HEK293 (cell line): Measurements from ENCODE around the gene SF1.

Experiments used
- GLI4 ChIP-seq: fragments of 450-650 bp; formaldehyde crosslinking; IDR thresholded peaks from 2 replicates; pipeline ENCODE4 v1.5.1; 2016; ENCODE audit warnings: missing biosample characterization, missing genetic modification characterization
- MZF1 ChIP-seq: fragments of 450-650 bp; formaldehyde crosslinking; IDR thresholded peaks from 2 replicates; pipeline ENCODE4 v1.5.1; 2017; ENCODE audit warnings: missing biosample characterization, missing genetic modification characterization, borderline replicate concordance
- YY2 ChIP-seq: fragments of 450-650 bp; formaldehyde crosslinking; IDR thresholded peaks from 2 replicates; pipeline ENCODE4 v1.5.1; 2016; ENCODE audit warnings: missing biosample characterization, missing genetic modification characterization
- ZBTB48 ChIP-seq: fragments of 450-650 bp; formaldehyde crosslinking; IDR thresholded peaks from 2 replicates; pipeline ENCODE4 v1.5.1; 2016; ENCODE audit warnings: missing biosample characterization, missing genetic modification characterization
- ZFP41 ChIP-seq: fragments of 450-650 bp; formaldehyde crosslinking; IDR thresholded peaks from 2 replicates; pipeline ENCODE4 v1.5.1; 2016; ENCODE audit warnings: missing biosample characterization, missing genetic modification characterization, borderline replicate concordance
- ZIC2 ChIP-seq: fragments of 450-650 bp; formaldehyde crosslinking; IDR thresholded peaks from 2 replicates; pipeline ENCODE4 v1.5.1; 2016; ENCODE audit warnings: missing biosample characterization, missing genetic modification characterization
- ZNF16 ChIP-seq: fragments of 450-650 bp; formaldehyde crosslinking; IDR thresholded peaks from 2 replicates; pipeline ENCODE4 v1.5.1; 2016; ENCODE audit warnings: low read depth, missing biosample characterization, missing genetic modification characterization
- ZNF19 ChIP-seq: fragments of 450-650 bp; formaldehyde crosslinking; IDR thresholded peaks from 2 replicates; pipeline ENCODE4; 2016; ENCODE audit warnings: missing biosample characterization, missing genetic modification characterization, low read depth
- ZNF202 ChIP-seq: fragments of 450-650 bp; formaldehyde crosslinking; IDR thresholded peaks from 2 replicates; pipeline ENCODE4 v1.5.1; 2016; ENCODE audit warnings: missing biosample characterization, missing genetic modification characterization, borderline replicate concordance
- ZNF214 ChIP-seq: fragments of 450-650 bp; formaldehyde crosslinking; IDR thresholded peaks from 2 replicates; pipeline ENCODE4 v1.5.1; 2017; ENCODE audit warnings: missing biosample characterization, mild to moderate bottlenecking, missing genetic modification characterization, borderline replicate concordance
- ZNF266 ChIP-seq: fragments of 450-650 bp; formaldehyde crosslinking; IDR thresholded peaks from 2 replicates; pipeline ENCODE4 v1.5.1; 2016; ENCODE audit warnings: missing biosample characterization, missing genetic modification characterization, low read depth
- ZNF311 ChIP-seq: fragments of 450-650 bp; formaldehyde crosslinking; IDR thresholded peaks from 2 replicates; pipeline ENCODE4 v1.5.1; 2017; ENCODE audit warnings: missing biosample characterization, missing genetic modification characterization, borderline replicate concordance
- ZNF324 ChIP-seq: fragments of 450-650 bp; formaldehyde crosslinking; IDR thresholded peaks from 2 replicates; pipeline ENCODE4 v1.5.1; 2016; ENCODE audit warnings: missing biosample characterization, missing genetic modification characterization
- ZNF335 ChIP-seq: fragments of 450-650 bp; formaldehyde crosslinking; conservative IDR thresholded peaks from 2 replicates; pipeline ENCODE4 v1.5.1; 2016; ENCODE audit warnings: missing biosample characterization, missing genetic modification characterization
- ZNF426 ChIP-seq: fragments of 450-650 bp; formaldehyde crosslinking; IDR thresholded peaks from 2 replicates; pipeline ENCODE4 v1.5.1; 2017; ENCODE audit warnings: missing biosample characterization, missing genetic modification characterization, mild to moderate bottlenecking, inconsistent platforms, moderate library complexity
- ZNF521 ChIP-seq: fragments of 450-650 bp; formaldehyde crosslinking; IDR thresholded peaks from 2 replicates; pipeline ENCODE4 v1.5.1; 2017; ENCODE audit warnings: missing biosample characterization, mild to moderate bottlenecking, missing genetic modification characterization
- ZNF544 ChIP-seq: fragments of 450-650 bp; formaldehyde crosslinking; IDR thresholded peaks from 2 replicates; pipeline ENCODE4 v1.5.0; 2017; ENCODE audit warnings: missing biosample characterization, missing genetic modification characterization
- ZNF548 ChIP-seq: fragments of 450-650 bp; formaldehyde crosslinking; IDR thresholded peaks from 2 replicates; pipeline ENCODE4 v1.5.1; 2016; ENCODE audit warnings: missing biosample characterization, missing genetic modification characterization
- ZNF549 ChIP-seq: fragments of 450-650 bp; IDR thresholded peaks from 2 replicates; pipeline ENCODE4 v1.5.1; 2018; ENCODE audit warnings: missing biosample characterization, missing genetic modification characterization, mild to moderate bottlenecking, inconsistent platforms, moderate library complexity
- ZNF558 ChIP-seq: fragments of 450-650 bp; formaldehyde crosslinking; IDR thresholded peaks from 2 replicates; pipeline ENCODE4 v1.5.1; 2016; ENCODE audit warnings: missing biosample characterization, missing genetic modification characterization
- ZNF560 ChIP-seq: fragments of 450-650 bp; formaldehyde crosslinking; IDR thresholded peaks from 2 replicates; pipeline ENCODE4 v1.5.1; 2017; ENCODE audit warnings: missing biosample characterization, missing genetic modification characterization, borderline replicate concordance
- ZNF585B ChIP-seq: fragments of 450-650 bp; formaldehyde crosslinking; IDR thresholded peaks from 2 replicates; pipeline ENCODE4 v1.5.1; 2016; ENCODE audit warnings: missing biosample characterization, missing genetic modification characterization
- ZNF701 ChIP-seq: fragments of 450-650 bp; formaldehyde crosslinking; IDR thresholded peaks from 2 replicates; pipeline ENCODE4 v1.5.1; 2016; ENCODE audit warnings: missing biosample characterization, missing genetic modification characterization
- ZNF707 ChIP-seq: fragments of 450-650 bp; formaldehyde crosslinking; IDR thresholded peaks from 2 replicates; pipeline ENCODE4 v1.5.1; 2016; ENCODE audit warnings: missing biosample characterization, missing genetic modification characterization
- TF ChIP-seq, protein P1 (sequence below): fragments of 450-650 bp; formaldehyde crosslinking; IDR thresholded peaks from 2 replicates; pipeline ENCODE4 v1.5.1; 2016; ENCODE audit warnings: missing biosample characterization, missing genetic modification characterization
- TF ChIP-seq, protein P2 (sequence below): fragments of 450-650 bp; formaldehyde crosslinking; IDR thresholded peaks from 2 replicates; pipeline ENCODE4 v1.5.1; 2016; ENCODE audit warnings: missing biosample characterization, missing genetic modification characterization
- TF ChIP-seq, protein P3 (sequence below): fragments of 450-650 bp; formaldehyde crosslinking; IDR thresholded peaks from 2 replicates; pipeline ENCODE4 v1.5.1; 2016; ENCODE audit warnings: missing biosample characterization, missing genetic modification characterization
- TF ChIP-seq, protein P4 (sequence below): fragments of 450-650 bp; formaldehyde crosslinking; IDR thresholded peaks from 2 replicates; pipeline ENCODE4 v1.5.1; 2016; ENCODE audit warnings: missing biosample characterization, missing genetic modification characterization
- TF ChIP-seq, protein P5 (sequence below): fragments of 450-650 bp; formaldehyde crosslinking; IDR thresholded peaks from 2 replicates; pipeline ENCODE4 v1.5.1; 2017; ENCODE audit warnings: missing biosample characterization, missing genetic modification characterization
- TF ChIP-seq, protein P6 (sequence below): fragments of 450-650 bp; formaldehyde crosslinking; IDR thresholded peaks from 2 replicates; pipeline ENCODE4 v1.5.1; 2016; ENCODE audit warnings: missing biosample characterization, missing genetic modification characterization, borderline replicate concordance

The SF1 gene

DNA sequence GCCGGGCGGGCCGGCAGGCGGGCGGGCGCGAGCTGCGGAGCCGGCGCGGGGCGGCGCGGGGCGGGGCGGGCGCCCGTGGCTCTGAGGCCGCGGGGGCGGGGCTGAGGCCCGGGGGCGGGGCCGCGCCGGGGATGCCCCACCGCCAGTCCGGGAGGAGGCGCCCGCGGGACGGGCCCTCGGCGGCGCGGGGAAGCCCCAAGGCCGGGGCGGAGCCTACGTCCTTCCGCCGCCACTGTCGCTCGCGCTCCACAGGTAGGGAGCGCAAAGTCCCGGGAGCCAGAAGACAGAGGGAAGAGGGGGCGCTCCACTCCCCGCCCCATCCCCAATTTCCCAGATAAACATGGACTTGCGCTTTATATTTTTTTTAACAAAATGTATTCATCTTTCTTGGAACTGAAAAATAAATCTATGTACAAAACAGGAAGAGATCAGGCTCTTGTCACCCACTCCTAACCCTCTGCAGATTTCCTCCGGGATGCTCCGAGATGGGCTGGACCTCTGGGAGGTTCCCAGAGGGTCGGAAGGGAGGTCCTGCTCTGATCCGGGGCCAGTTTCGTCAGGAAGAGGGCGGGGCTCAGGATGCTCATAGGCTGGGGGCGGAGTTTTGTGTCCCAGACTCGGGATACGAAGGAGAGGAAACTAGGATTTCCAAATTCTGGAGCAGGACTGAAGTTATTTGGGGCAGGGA, 25.0 kb upstream of the SF1 start, which contains the start of gene MAP4K2 (continued):
- TF ChIP-seq, protein P1, sequence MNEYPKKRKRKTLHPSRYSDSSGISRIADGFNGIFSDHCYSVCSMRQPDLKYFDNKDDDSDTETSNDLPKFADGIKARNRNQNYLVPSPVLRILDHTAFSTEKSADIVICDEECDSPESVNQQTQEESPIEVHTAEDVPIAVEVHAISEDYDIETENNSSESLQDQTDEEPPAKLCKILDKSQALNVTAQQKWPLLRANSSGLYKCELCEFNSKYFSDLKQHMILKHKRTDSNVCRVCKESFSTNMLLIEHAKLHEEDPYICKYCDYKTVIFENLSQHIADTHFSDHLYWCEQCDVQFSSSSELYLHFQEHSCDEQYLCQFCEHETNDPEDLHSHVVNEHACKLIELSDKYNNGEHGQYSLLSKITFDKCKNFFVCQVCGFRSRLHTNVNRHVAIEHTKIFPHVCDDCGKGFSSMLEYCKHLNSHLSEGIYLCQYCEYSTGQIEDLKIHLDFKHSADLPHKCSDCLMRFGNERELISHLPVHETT (tag by site-specific recombination), result no peak
- TF ChIP-seq, protein P2, sequence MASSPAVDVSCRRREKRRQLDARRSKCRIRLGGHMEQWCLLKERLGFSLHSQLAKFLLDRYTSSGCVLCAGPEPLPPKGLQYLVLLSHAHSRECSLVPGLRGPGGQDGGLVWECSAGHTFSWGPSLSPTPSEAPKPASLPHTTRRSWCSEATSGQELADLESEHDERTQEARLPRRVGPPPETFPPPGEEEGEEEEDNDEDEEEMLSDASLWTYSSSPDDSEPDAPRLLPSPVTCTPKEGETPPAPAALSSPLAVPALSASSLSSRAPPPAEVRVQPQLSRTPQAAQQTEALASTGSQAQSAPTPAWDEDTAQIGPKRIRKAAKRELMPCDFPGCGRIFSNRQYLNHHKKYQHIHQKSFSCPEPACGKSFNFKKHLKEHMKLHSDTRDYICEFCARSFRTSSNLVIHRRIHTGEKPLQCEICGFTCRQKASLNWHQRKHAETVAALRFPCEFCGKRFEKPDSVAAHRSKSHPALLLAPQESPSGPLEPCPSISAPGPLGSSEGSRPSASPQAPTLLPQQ (tag by site-specific recombination), result no peak
- no peak for TF ChIP-seq GLI4
- TF ChIP-seq ZNF560 (tag by site-specific recombination), result no peak
- no peak for TF ChIP-seq ZNF544 (tag by site-specific recombination)
- TF ChIP-seq ZNF19 (tag by site-specific recombination), result no peak
- no peak for TF ChIP-seq ZNF549 (tag by site-specific recombination)
- no peak for TF ChIP-seq ZNF548 (tag by site-specific recombination)
- TF ChIP-seq, protein P3, sequence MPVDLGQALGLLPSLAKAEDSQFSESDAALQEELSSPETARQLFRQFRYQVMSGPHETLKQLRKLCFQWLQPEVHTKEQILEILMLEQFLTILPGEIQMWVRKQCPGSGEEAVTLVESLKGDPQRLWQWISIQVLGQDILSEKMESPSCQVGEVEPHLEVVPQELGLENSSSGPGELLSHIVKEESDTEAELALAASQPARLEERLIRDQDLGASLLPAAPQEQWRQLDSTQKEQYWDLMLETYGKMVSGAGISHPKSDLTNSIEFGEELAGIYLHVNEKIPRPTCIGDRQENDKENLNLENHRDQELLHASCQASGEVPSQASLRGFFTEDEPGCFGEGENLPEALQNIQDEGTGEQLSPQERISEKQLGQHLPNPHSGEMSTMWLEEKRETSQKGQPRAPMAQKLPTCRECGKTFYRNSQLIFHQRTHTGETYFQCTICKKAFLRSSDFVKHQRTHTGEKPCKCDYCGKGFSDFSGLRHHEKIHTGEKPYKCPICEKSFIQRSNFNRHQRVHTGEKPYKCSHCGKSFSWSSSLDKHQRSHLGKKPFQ (tag by site-specific recombination), result no peak
- TF ChIP-seq, protein P4, sequence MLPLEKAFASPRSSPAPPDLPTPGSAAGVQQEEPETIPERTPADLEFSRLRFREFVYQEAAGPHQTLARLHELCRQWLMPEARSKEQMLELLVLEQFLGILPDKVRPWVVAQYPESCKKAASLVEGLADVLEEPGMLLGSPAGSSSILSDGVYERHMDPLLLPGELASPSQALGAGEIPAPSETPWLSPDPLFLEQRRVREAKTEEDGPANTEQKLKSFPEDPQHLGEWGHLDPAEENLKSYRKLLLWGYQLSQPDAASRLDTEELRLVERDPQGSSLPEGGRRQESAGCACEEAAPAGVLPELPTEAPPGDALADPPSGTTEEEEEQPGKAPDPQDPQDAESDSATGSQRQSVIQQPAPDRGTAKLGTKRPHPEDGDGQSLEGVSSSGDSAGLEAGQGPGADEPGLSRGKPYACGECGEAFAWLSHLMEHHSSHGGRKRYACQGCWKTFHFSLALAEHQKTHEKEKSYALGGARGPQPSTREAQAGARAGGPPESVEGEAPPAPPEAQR (tag by site-specific recombination), result no peak
- no peak for TF ChIP-seq MZF1 (tag by site-specific recombination)
- TF ChIP-seq ZNF266, result no peak
- no peak for TF ChIP-seq YY2 (tag by site-specific recombination)
- no peak for TF ChIP-seq ZNF214 (tag by site-specific recombination)
- TF ChIP-seq ZNF311, result no peak
- no peak for TF ChIP-seq ZIC2 (tag by site-specific recombination)
- no peak for TF ChIP-seq ZNF521 (tag by site-specific recombination)
- no peak for TF ChIP-seq ZFP41
- no peak for TF ChIP-seq ZNF585B (tag by site-specific recombination)
- TF ChIP-seq ZNF558 (tag by site-specific recombination), result no peak
- no peak for TF ChIP-seq ZNF707
- peak; percentile 85 for TF ChIP-seq ZNF335 (tag by site-specific recombination)
- TF ChIP-seq ZBTB48 (tag by site-specific recombination), result no peak
- TF ChIP-seq ZNF324 (tag by site-specific recombination), result no peak
- no peak for TF ChIP-seq ZNF701 (tag by site-specific recombination)
- no peak for TF ChIP-seq ZNF202 (tag by site-specific recombination)
- no peak for TF ChIP-seq ZNF426 (tag by site-specific recombination)
- no peak for TF ChIP-seq ZNF16 (tag by site-specific recombination)
- TF ChIP-seq, protein P5, sequence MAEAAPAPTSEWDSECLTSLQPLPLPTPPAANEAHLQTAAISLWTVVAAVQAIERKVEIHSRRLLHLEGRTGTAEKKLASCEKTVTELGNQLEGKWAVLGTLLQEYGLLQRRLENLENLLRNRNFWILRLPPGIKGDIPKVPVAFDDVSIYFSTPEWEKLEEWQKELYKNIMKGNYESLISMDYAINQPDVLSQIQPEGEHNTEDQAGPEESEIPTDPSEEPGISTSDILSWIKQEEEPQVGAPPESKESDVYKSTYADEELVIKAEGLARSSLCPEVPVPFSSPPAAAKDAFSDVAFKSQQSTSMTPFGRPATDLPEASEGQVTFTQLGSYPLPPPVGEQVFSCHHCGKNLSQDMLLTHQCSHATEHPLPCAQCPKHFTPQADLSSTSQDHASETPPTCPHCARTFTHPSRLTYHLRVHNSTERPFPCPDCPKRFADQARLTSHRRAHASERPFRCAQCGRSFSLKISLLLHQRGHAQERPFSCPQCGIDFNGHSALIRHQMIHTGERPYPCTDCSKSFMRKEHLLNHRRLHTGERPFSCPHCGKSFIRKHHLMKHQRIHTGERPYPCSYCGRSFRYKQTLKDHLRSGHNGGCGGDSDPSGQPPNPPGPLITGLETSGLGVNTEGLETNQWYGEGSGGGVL (tag by site-specific recombination), result no peak
- TF ChIP-seq, protein P6, sequence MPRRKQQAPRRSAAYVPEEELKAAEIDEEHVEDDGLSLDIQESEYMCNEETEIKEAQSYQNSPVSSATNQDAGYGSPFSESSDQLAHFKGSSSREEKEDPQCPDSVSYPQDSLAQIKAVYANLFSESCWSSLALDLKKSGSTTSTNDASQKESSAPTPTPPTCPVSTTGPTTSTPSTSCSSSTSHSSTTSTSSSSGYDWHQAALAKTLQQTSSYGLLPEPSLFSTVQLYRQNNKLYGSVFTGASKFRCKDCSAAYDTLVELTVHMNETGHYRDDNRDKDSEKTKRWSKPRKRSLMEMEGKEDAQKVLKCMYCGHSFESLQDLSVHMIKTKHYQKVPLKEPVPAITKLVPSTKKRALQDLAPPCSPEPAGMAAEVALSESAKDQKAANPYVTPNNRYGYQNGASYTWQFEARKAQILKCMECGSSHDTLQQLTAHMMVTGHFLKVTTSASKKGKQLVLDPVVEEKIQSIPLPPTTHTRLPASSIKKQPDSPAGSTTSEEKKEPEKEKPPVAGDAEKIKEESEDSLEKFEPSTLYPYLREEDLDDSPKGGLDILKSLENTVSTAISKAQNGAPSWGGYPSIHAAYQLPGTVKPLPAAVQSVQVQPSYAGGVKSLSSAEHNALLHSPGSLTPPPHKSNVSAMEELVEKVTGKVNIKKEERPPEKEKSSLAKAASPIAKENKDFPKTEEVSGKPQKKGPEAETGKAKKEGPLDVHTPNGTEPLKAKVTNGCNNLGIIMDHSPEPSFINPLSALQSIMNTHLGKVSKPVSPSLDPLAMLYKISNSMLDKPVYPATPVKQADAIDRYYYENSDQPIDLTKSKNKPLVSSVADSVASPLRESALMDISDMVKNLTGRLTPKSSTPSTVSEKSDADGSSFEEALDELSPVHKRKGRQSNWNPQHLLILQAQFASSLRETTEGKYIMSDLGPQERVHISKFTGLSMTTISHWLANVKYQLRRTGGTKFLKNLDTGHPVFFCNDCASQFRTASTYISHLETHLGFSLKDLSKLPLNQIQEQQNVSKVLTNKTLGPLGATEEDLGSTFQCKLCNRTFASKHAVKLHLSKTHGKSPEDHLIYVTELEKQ (tag by site-specific recombination), result no peak
